Measurements from ENCODE around the gene P2RY11. TPM values are rescaled to one million over a fixed set of nuclear protein-coding genes. Genes with fewer than 3 reads are reported as not detected.

The P2RY11 gene
- total and polyA plus RNA-seq, 2 experiments from 2014 or later, result 4.0 to 4.3 TPM

DNA sequence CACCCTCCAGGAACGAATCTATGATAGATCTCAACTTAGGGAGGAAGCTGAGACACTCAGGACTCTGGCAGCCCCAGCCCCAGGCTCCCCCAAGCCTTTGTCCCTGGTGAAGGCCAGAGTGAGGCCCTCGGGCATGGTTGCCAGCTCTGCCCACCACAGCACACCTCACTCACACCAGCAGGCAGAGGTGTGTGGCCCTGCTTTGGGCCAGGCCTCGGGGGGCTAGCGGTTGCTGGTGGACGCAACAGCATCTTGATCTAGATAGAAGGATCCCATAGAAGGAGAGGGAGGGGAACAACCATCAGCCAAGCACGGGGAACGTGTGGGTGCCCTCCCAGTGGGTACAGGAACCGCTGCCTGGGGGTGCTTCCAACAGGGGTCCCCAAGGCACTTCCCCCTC lies 46.6 kb downstream of the P2RY11 start:
- Histone ChIP-seq H2AFZ (no peak overlapping the region), H3K27ac (ENCODE audit: low read depth) (no peak overlapping the region), H3K4me3 (no peak overlapping the region), H3K36me3 (ENCODE audit: insufficient read depth) (peaks cover 74% of the 10 kb centered on the region), H4K20me1 (replicated peaks; ENCODE audit: insufficient read depth) (peaks cover 6% of the 10 kb centered on the region), H3K9me2 (ENCODE audit: insufficient read depth) (no peaks in the 10 kb centered on the region), H3K27me3 (ENCODE audit: insufficient read depth) (no peaks in the 10 kb centered on the region), H3K4me2 (no peak overlapping the region), H3F3A (replicated peaks; ENCODE audit: low read depth) (0 out of 2 replicates have a peak, but pooled peaks cover 12% of the 10 kb centered on the region), H3K4me1 (ENCODE audit: insufficient read depth) (no peaks in the 10 kb centered on the region), H3K79me2 (replicated peaks; ENCODE audit: insufficient read depth) (no peaks in the 10 kb centered on the region)
- no peak overlapping the region for H3K4me3 Mint-ChIP-seq
- TF ChIP-seq NANOG (IDR thresholded peaks at IDR 0.05; ENCODE audit: borderline replicate concordance), result no peak
- TF ChIP-seq EZH2phosphoT487 (IDR thresholded peaks at IDR 0.05; ENCODE audit: unreplicated experiment), result no peak
- TF ChIP-seq ZNF331 (CRISPR knock-in tag; IDR thresholded peaks at IDR 0.05; ENCODE audit: low read depth), result no peak
- TF ChIP-seq, protein P1, sequence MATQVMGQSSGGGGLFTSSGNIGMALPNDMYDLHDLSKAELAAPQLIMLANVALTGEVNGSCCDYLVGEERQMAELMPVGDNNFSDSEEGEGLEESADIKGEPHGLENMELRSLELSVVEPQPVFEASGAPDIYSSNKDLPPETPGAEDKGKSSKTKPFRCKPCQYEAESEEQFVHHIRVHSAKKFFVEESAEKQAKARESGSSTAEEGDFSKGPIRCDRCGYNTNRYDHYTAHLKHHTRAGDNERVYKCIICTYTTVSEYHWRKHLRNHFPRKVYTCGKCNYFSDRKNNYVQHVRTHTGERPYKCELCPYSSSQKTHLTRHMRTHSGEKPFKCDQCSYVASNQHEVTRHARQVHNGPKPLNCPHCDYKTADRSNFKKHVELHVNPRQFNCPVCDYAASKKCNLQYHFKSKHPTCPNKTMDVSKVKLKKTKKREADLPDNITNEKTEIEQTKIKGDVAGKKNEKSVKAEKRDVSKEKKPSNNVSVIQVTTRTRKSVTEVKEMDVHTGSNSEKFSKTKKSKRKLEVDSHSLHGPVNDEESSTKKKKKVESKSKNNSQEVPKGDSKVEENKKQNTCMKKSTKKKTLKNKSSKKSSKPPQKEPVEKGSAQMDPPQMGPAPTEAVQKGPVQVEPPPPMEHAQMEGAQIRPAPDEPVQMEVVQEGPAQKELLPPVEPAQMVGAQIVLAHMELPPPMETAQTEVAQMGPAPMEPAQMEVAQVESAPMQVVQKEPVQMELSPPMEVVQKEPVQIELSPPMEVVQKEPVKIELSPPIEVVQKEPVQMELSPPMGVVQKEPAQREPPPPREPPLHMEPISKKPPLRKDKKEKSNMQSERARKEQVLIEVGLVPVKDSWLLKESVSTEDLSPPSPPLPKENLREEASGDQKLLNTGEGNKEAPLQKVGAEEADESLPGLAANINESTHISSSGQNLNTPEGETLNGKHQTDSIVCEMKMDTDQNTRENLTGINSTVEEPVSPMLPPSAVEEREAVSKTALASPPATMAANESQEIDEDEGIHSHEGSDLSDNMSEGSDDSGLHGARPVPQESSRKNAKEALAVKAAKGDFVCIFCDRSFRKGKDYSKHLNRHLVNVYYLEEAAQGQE (IDR thresholded peaks at IDR 0.05; ENCODE audit: unreplicated experiment), result no peak
- no peak for TF ChIP-seq ETS1 (IDR thresholded peaks at IDR 0.05)
- TF ChIP-seq CREB1 (CRISPR knock-in tag; IDR thresholded peaks at IDR 0.05; ENCODE audit: low read depth), result no peak
- TF ChIP-seq POLR2AphosphoS5 (IDR thresholded peaks at IDR 0.05; ENCODE audit: low read depth), result no peak
- no peak for TF ChIP-seq ZNF114 (CRISPR knock-in tag; IDR thresholded peaks at IDR 0.05)
- TF ChIP-seq JUNB (IDR thresholded peaks at IDR 0.05; ENCODE audit: unreplicated experiment), result no peak
- no peak for TF ChIP-seq ZNF462 (CRISPR knock-in tag; IDR thresholded peaks at IDR 0.05)
- TF ChIP-seq EZH2 (IDR thresholded peaks at IDR 0.05; ENCODE audit: low read depth, unreplicated experiment), result no peak
- TF ChIP-seq STAT1 (IDR thresholded peaks at IDR 0.05; ENCODE audit: unreplicated experiment), result no peak
- TF ChIP-seq, protein P2, sequence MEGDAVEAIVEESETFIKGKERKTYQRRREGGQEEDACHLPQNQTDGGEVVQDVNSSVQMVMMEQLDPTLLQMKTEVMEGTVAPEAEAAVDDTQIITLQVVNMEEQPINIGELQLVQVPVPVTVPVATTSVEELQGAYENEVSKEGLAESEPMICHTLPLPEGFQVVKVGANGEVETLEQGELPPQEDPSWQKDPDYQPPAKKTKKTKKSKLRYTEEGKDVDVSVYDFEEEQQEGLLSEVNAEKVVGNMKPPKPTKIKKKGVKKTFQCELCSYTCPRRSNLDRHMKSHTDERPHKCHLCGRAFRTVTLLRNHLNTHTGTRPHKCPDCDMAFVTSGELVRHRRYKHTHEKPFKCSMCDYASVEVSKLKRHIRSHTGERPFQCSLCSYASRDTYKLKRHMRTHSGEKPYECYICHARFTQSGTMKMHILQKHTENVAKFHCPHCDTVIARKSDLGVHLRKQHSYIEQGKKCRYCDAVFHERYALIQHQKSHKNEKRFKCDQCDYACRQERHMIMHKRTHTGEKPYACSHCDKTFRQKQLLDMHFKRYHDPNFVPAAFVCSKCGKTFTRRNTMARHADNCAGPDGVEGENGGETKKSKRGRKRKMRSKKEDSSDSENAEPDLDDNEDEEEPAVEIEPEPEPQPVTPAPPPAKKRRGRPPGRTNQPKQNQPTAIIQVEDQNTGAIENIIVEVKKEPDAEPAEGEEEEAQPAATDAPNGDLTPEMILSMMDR (conservative IDR thresholded peaks at IDR 0.05; ENCODE audit: low read depth in 2 of 2), result no peak
- H3K9me3 Mint-ChIP-seq, result no peaks in the 10 kb centered on the region
- H3K4me1 Mint-ChIP-seq, result no peaks in the 10 kb centered on the region
- DNase-seq (ENCODE audit: low spot score) (no peak), ATAC-seq (no peak)
- peaks cover 97% of the 10 kb centered on the region for H3K36me3 Mint-ChIP-seq (ENCODE audit: low read depth)
- H3K27ac Mint-ChIP-seq, result no peak overlapping the region
- H3K27me3 Mint-ChIP-seq (ENCODE audit: insufficient read depth, low read depth, poor library complexity), result peaks cover 3% of the 10 kb centered on the region
